Heart left ventricle (tissue), 13 donors: ENCODE results near the gene TRAT1.

Source experiments
- POLR2A ChIP-seq, 2 donors: fragments of 450-650 bp; IDR thresholded peaks; one replicate each; pipeline ENCODE4 v1.6.1; 2017; ENCODE audit warnings: antibody characterized with exemption in 2 of 2, mild to moderate bottlenecking in 2 of 2, moderate library complexity in 2 of 2
- TF ChIP-seq, protein P1 (sequence below), 12 donors: fragments of 200-600 bp; sonication (generic) in 4 of 12; IDR thresholded peaks; one replicate each; pipeline versions ENCODE4 v1.5.0 to v1.8.0; 2018 to 2022; ENCODE audit warnings: antibody characterized with exemption in 12 of 12, mild to moderate bottlenecking in 5 of 12
- donor health status: ischemic (EF 13 %, LVEDD 7.1; RV severe dilation, severe dysfunction).
- donor health status: DM: no; HTN: yes; CAD: no.
- donor health status: DM: no; HTN: no; CAD: no.
- donor health status: ischemic (EF 25% LVEDD 6.9; RV normal size, moderate dysfunction).
- donor health status: ischemic (EF 25% LVEDD 5.7; RV mildly dilated, moderate dysfunction).
- donor health status: ischemic (EF 35%, LVEDD 5.7; RV mildly dilated, moderate dysfunction).
- donor health status: nonischemic (EF 11% LVEDD 7.7; RV severe dilation, severe dysfunction).
- donor health status: DM: yes; HTN: yes; CAD: no.
- donor health status: PGD.
- donor health status: ischemic (EF 29% LVEDD 5.4; RV normal size, mild dysfunction).
- donor health status: nonischemic (EF 23%, LVEDD 6.1; RV moderate dilation, normal function).

DNA sequence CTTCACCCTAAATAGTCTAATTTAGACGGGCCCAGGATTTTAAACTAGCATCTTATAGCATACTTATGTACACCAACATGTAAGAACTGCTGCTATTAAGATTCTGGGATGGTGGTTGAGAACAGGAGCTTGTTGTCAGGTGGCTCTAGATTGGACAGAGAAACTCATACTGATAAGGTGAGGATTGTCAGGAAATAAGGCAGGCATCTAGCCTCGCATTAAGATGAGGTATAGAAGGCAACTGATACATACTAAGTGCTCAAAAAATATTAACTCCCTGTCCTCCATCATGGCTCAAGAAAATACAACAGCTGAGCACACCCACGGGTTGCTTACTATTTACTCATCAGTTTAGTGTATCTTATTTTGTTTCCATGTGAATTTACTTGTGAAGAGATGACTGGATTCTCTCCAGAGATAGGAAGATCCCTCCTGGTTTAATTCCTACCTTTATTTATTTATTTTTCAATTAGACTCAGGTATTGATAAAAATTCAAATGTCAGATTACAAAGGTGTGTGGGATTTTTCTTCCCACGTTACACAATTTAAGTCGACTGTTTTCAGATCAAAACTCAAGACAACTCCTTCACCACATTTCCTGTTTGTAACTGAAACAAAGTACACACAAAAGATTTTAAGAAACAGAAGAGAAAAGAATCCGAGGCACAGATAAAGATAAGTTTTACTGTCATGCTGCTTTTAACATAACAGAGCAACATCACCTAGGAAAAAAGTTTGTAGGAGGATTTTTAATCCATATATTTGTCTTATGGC lies at the start of gene TRAT1:
- TF ChIP-seq, protein P1, sequence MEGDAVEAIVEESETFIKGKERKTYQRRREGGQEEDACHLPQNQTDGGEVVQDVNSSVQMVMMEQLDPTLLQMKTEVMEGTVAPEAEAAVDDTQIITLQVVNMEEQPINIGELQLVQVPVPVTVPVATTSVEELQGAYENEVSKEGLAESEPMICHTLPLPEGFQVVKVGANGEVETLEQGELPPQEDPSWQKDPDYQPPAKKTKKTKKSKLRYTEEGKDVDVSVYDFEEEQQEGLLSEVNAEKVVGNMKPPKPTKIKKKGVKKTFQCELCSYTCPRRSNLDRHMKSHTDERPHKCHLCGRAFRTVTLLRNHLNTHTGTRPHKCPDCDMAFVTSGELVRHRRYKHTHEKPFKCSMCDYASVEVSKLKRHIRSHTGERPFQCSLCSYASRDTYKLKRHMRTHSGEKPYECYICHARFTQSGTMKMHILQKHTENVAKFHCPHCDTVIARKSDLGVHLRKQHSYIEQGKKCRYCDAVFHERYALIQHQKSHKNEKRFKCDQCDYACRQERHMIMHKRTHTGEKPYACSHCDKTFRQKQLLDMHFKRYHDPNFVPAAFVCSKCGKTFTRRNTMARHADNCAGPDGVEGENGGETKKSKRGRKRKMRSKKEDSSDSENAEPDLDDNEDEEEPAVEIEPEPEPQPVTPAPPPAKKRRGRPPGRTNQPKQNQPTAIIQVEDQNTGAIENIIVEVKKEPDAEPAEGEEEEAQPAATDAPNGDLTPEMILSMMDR (IDR thresholded peaks at IDR 0.05) = no peak
- TF ChIP-seq POLR2A (IDR thresholded peaks at IDR 0.05) = no peak
